H1 (cell line): Measurements from ENCODE around the gene ABCC4. TPM values are rescaled to one million over a fixed set of nuclear protein-coding genes. Genes with fewer than 3 reads are reported as not detected.
"Not testable (repeated sequence)": the region's sequence is repeated elsewhere in the genome, so short reads cannot be mapped to it uniquely, and the experiment has no call there.

ENCODE experiments used
- CTCF ChIA-PET: fragments of 300-600 bp; sonication (Branson Sonifier 250); formaldehyde crosslinking; loops from one replicate; lab custom pipeline; 2021; ENCODE audit not compliant: partially characterized antibody; lab: Charles Lee
- POLR2A ChIA-PET: fragments of 300-600 bp; sonication (Branson Sonifier 250); formaldehyde crosslinking; loops from one replicate; lab custom pipeline; 2021; ENCODE audit warnings: inconsistent platforms; ENCODE audit not compliant: partially characterized antibody; lab: Charles Lee
- DNase-seq, 2 experiments: peaks; one replicate each; pipeline versions ENCODE4 v3.0.0 to v3.0.0-alpha.2; 2010 to 2022; ENCODE audit warnings: low spot score in 2 of 2, low read depth in 1 of 2, mixed read lengths in 1 of 2
- FAIRE-seq: peaks from 2 replicates; lab custom pipeline; 2011; peaks lifted over from hg19 to GRCh38; lab: Jason Lieb, UNC
- H2AFZ ChIP-seq: 2 replicates; pipeline ENCODE4 v1.8.1; 2012; ENCODE audit warnings: low read length, inconsistent platforms
- H2AK5ac ChIP-seq: 2 replicates; pipeline ENCODE4 v1.6.1; 2013; ENCODE audit warnings: low read depth, low read length
- H2BK120ac ChIP-seq: replicated peaks from 2 replicates; pipeline ENCODE3; 2013; ENCODE audit warnings: low read depth, low read length, inconsistent platforms
- H2BK12ac ChIP-seq: 2 replicates; pipeline ENCODE4 v1.6.1; 2013; ENCODE audit warnings: low read depth, low read length
- H2BK15ac ChIP-seq: 2 replicates; pipeline ENCODE4 v1.6.1; 2013; ENCODE audit warnings: low read length
- H2BK20ac ChIP-seq: 2 replicates; pipeline ENCODE4 v1.6.1; 2013; ENCODE audit warnings: low read length
- H2BK5ac ChIP-seq: 2 replicates; pipeline ENCODE4 v1.6.1; 2013; ENCODE audit warnings: low read depth, low read length
- H3K14ac ChIP-seq: 2 replicates; pipeline ENCODE4 v1.6.1; 2013; ENCODE audit warnings: inconsistent platforms; ENCODE audit not compliant: insufficient read length
- H3K18ac ChIP-seq: 2 replicates; pipeline ENCODE4 v1.6.1; 2013; ENCODE audit warnings: low read length; ENCODE audit errors: extremely low read depth
- H3K23ac ChIP-seq: 2 replicates; pipeline ENCODE4 v1.6.1; 2013; ENCODE audit warnings: inconsistent platforms; ENCODE audit not compliant: insufficient read length
- H3K23me2 ChIP-seq: 2 replicates; pipeline ENCODE4 v1.6.1; 2013; ENCODE audit warnings: low read depth, low read length
- H3K27ac ChIP-seq: 2 replicates; pipeline ENCODE4 v1.6.1; 2011; ENCODE audit warnings: low read depth, low read length, inconsistent platforms
- H3K27me3 ChIP-seq, 4 experiments: replicated peaks in 1 of 4; 1 replicate in 1 of 4; 2 replicates in 3 of 4; pipeline versions ENCODE4 v1.6.1 to v1.8.1; 2011 to 2013; ENCODE audit warnings: low read length in 3 of 4, mild to moderate bottlenecking in 3 of 4, inconsistent platforms in 2 of 4, mixed read lengths in 2 of 4, moderate library complexity in 1 of 4; ENCODE audit not compliant: control insufficient read depth in 3 of 4, insufficient read depth in 3 of 4; ENCODE audit errors: extremely low read depth in 1 of 4
- H3K36me3 ChIP-seq, 4 experiments: 2 replicates each; pipeline versions ENCODE4 v1.6.1 to v1.8.1; 2011 to 2013; ENCODE audit warnings: mild to moderate bottlenecking in 4 of 4, low read length in 3 of 4, moderate library complexity in 2 of 4, control low read depth in 1 of 4, inconsistent platforms in 1 of 4; ENCODE audit not compliant: insufficient read depth in 4 of 4, control insufficient read depth in 2 of 4
- H3K4ac ChIP-seq: replicated peaks from 2 replicates; pipeline ENCODE3; 2013; ENCODE audit warnings: low read length, low read depth, mixed read lengths, inconsistent platforms; ENCODE audit not compliant: insufficient read length
- H3K4me1 ChIP-seq, 4 experiments: replicated peaks in 1 of 4; 1 replicate in 1 of 4; 2 replicates in 3 of 4; pipeline versions ENCODE4 v1.6.1 to v1.8.1; 2011 to 2013; ENCODE audit warnings: low read length in 3 of 4, inconsistent platforms in 2 of 4, mixed read lengths in 1 of 4; ENCODE audit not compliant: insufficient read depth in 4 of 4, control insufficient read depth in 3 of 4
- H3K4me2 ChIP-seq, 2 experiments: 2 replicates each; pipeline versions ENCODE4 v1.6.1 to v1.8.1; 2011 to 2013; ENCODE audit warnings: low read depth in 2 of 2, low read length in 2 of 2, control low read depth in 1 of 2, inconsistent platforms in 1 of 2, mild to moderate bottlenecking in 1 of 2; ENCODE audit not compliant: insufficient read depth in 1 of 2
- H3K4me3 ChIP-seq, 4 experiments: fragments of 200-600, 300-600 bp in 1 of 4; sonication (generic), shearing (Covaris generic), sonication (Bioruptor Twin) in 1 of 4; 2 replicates each; pipeline versions ENCODE4 v1.5.1 to v1.8.1; 2011 to 2016; ENCODE audit warnings: low read length in 4 of 4, low read depth in 3 of 4, control low read depth in 2 of 4, inconsistent platforms in 2 of 4, mild to moderate bottlenecking in 2 of 4, mixed read lengths in 1 of 4, moderate library complexity in 1 of 4; ENCODE audit not compliant: insufficient read depth in 2 of 4; ENCODE audit errors: extremely low read depth in 1 of 4
- H3K56ac ChIP-seq: replicated peaks from 2 replicates; pipeline ENCODE3; 2013; ENCODE audit warnings: low read depth, mild to moderate bottlenecking, mixed read lengths, low read length, inconsistent platforms; ENCODE audit not compliant: insufficient read length
- H3K79me1 ChIP-seq: 2 replicates; pipeline ENCODE4 v1.6.1; 2013; ENCODE audit warnings: low read depth, low read length, control low read depth
- H3K79me2 ChIP-seq, 2 experiments: 2 replicates each; pipeline versions ENCODE4 v1.6.1 to v1.8.1; 2012 to 2013; ENCODE audit warnings: low read length in 2 of 2, mild to moderate bottlenecking in 2 of 2, inconsistent platforms in 1 of 2; ENCODE audit not compliant: insufficient read depth in 2 of 2, control insufficient read depth in 1 of 2
- H3K9ac ChIP-seq, 4 experiments: replicated peaks in 1 of 4; 1 replicate in 1 of 4; 2 replicates in 3 of 4; pipeline versions ENCODE4 v1.6.1 to v1.8.1; 2011 to 2013; ENCODE audit warnings: low read depth in 3 of 4, low read length in 3 of 4, control low read depth in 2 of 4, mild to moderate bottlenecking in 2 of 4, moderate library complexity in 2 of 4, inconsistent platforms in 1 of 4; ENCODE audit errors: extremely low read depth in 1 of 4
- H3K9me3 ChIP-seq, 2 experiments: 2 replicates each; pipeline versions ENCODE4 v1.6.1 to v1.8.1; 2012 to 2013; ENCODE audit warnings: mild to moderate bottlenecking in 2 of 2, moderate library complexity in 2 of 2, control low read depth in 1 of 2, inconsistent platforms in 1 of 2, low read depth in 1 of 2, low read length in 1 of 2, mixed read lengths in 1 of 2; ENCODE audit not compliant: insufficient read depth in 2 of 2
- H4K20me1 ChIP-seq, 2 experiments: replicated peaks in 1 of 2; 2 replicates each; pipeline versions ENCODE3 to v1.8.1; 2011 to 2013; ENCODE audit warnings: inconsistent platforms in 2 of 2, low read length in 2 of 2, mild to moderate bottlenecking in 1 of 2; ENCODE audit not compliant: insufficient read depth in 2 of 2, control insufficient read depth in 1 of 2
- H4K5ac ChIP-seq: 2 replicates; pipeline ENCODE4 v1.6.1; 2013; ENCODE audit warnings: low read length, low read depth, mixed read lengths, inconsistent platforms; ENCODE audit not compliant: insufficient read length
- H4K8ac ChIP-seq: 2 replicates; pipeline ENCODE4 v1.8.0; 2013; ENCODE audit warnings: mild to moderate bottlenecking, moderate library complexity, low read length, inconsistent platforms; ENCODE audit not compliant: insufficient read depth; ENCODE audit errors: extremely low read depth
- H4K91ac ChIP-seq: replicated peaks from 2 replicates; pipeline ENCODE3; 2013; ENCODE audit warnings: low read length, mixed read lengths, inconsistent platforms; ENCODE audit not compliant: insufficient read length
- WGBS, 2 experiments: shearing (Covaris generic) in 1 of 2; methylation state at CpG; one replicate each; pipeline versions ENCODE4 v1.1.6 to v1.1.7; 2013 to 2015; ENCODE audit warnings: low lambda C conversion rate in 2 of 2, mixed read lengths in 2 of 2, inconsistent platforms in 1 of 2, low coverage in 1 of 2, missing lambda C conversion rate in 1 of 2; ENCODE audit not compliant: insufficient replicate concordance in 2 of 2, insufficient coverage in 1 of 2, insufficient read length in 1 of 2; ENCODE audit errors: extremely low coverage in 1 of 2, missing lambda C conversion rate in 1 of 2; 5-methylcytosine and 5-hydroxymethylcytosine counted together
- polyA plus RNA-seq, 7 experiments: library from polyadenylated mRNA; depleted of rRNA in 3 of 7; stranded (reverse) in 5 of 7; unstranded in 2 of 7; fragments of >200 nt in 5 of 7; fragments of 200-250 nt in 2 of 7; gene quantifications; 1 replicate in 5 of 7; 2 replicates in 1 of 7; 4 replicates in 1 of 7; pipeline versions ENCODE4 v1.2.1 to v1.2.3, GENCODE V29; 2011 to 2013; ENCODE audit warnings: missing spikeins in 2 of 7, mixed read lengths in 2 of 7
- total RNA-seq: library from RNA; stranded (reverse); fragmentation: NEBNext Ultra II Directional; extraction: Animal tissue kit (Norgen Biotek cat#: 25700); gene quantifications from 2 replicates; pipeline ENCODE4 v1.2.1, GENCODE V29; 2021

ABCC4 gene
- total and polyA plus RNA-seq, 2 of the 8 experiments (the other 6 are each of a cell fraction or from before 2014, with no cell fraction given), result 4.0 to 14.1 TPM

GRCh38 chr13:95192564-95192945 lies 108.7 kb downstream of the ABCC4 start:
- CTCF ChIA-PET, result interaction anchor here (0.5 to 10.5 kb wide), 39 partner anchors 9 to 641 kb away, joined by 3 to 336 read pairs (median 5); partner anchors contain the start of gene ABCC4
- WGBS, 2 experiments, result 92% methylated on average over 4 of the region's 5 CpGs; no CpG with 5 or more reads in 1 of the 2 experiments
- H3K4me2 ChIP-seq, H3K27me3 ChIP-seq, H3K56ac ChIP-seq, H3K9me3 ChIP-seq, H3K9ac ChIP-seq, H2AFZ ChIP-seq, H3K27ac ChIP-seq, H4K8ac ChIP-seq, H2BK120ac ChIP-seq, H4K5ac ChIP-seq, H3K14ac ChIP-seq, H3K79me2 ChIP-seq, H3K18ac ChIP-seq, H4K91ac ChIP-seq, H2BK5ac ChIP-seq, H3K4ac ChIP-seq, H4K20me1 ChIP-seq, DNase-seq, H2BK12ac ChIP-seq, H3K4me1 ChIP-seq, H2BK20ac ChIP-seq, H3K23me2 ChIP-seq, H2AK5ac ChIP-seq, H3K79me1 ChIP-seq, FAIRE-seq, H3K23ac ChIP-seq, POLR2A ChIA-PET, H2BK15ac ChIP-seq, H3K4me3 ChIP-seq, H3K36me3 ChIP-seq: not testable (repeated sequence)
